ENCODE measurements around the gene CCDC174.

CCDC174 gene

GRCh38 chr3:14657579-14657978 is 6.0 kb downstream of the CCDC174 start:
- DNase-seq = no peak

DNA sequence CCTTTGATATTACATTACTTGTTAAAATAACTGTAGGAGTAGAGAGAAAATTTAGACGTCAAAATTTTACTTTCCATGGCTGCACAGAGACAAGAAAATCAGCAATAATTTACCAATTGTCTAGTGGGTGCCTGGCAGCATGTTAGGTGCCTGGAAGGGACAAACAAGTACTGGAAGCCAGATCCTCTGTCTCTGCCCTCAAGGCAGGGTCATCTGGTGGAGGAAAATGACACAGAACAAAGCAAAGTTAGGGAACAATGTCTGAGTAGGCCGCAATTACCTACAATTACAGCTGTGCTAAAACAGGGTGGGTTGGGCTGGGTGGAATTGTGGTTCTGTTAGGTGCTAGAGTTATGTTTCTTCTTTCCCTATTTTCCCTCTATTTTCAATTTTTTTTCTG is 7.4 kb downstream of the CCDC174 start:
- no peak for DNase-seq

GRCh38 chr3:14660942-14661341 is 9.4 kb downstream of the CCDC174 start:
- no peak for DNase-seq

- no peak for DNase-seq
Observed at GRCh38 chr3:14663396-14664135, 12.0 kb downstream of the CCDC174 start.

DNA sequence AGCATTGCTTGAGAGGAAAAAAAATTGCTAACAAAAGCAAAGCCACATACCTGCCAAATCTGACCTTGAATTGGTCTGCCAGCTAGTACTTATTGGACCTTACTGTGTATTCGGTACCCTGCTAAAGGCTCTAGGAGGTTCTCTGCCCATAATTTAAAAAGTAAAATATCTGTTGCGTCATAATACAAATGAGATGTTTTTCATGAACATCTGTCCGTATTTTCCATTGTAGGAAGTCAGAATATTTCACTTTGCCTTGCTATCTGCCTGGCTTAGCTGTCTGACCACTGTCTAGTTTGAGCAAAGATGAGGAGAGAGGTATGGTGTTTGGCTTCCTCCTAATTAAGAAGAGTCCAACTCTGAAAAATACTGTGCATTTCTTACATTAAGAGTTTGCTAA is 12.6 kb downstream of the CCDC174 start:
- no peak for DNase-seq

DNA sequence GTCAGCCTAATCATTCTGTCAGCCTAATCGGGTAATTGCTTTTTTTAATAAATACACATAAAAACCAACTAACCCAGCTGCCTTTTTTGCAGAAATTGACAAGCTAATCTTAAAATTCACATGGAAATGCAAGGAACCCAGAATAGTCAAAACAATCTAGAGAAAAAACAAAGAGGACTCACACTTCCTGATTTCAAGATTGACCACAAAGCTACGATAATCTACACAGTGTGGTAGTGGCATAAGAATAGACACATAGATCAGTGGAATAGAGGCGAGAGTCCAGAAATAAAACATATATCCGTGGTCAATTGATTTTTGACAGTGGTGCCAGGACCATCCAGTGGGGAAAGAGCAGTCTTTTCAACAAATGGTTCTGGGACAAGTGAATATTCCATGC is 21.0 kb downstream of the CCDC174 start:
- DNase-seq = no peak

DNA sequence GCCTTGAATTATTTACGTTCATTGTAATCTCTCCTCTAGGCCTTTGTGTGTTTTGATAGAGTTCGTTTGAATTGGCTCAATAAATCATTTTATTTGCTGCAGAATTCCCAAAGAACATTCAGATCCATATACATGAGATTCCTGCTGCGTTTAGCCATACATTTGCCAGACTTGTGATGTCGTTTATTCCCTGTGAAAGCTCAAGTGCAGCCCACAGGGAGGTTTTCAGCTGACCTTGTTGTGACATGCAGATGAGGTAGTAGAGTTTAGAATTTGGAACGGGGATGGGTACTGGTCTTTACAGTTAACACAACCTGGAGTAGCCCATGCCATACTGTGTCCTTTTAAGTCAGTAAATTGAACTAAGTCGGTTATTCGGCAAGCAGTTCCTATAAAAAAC is 23.3 kb downstream of the CCDC174 start, which contains the start of gene C3orf20:
Gene C3orf20 (plus strand): TSS at position 301 of the 400 bp plus-strand sequence. CDS start 7,573 bp downstream, outside the sequence.
- DNase-seq = no peak

DNA sequence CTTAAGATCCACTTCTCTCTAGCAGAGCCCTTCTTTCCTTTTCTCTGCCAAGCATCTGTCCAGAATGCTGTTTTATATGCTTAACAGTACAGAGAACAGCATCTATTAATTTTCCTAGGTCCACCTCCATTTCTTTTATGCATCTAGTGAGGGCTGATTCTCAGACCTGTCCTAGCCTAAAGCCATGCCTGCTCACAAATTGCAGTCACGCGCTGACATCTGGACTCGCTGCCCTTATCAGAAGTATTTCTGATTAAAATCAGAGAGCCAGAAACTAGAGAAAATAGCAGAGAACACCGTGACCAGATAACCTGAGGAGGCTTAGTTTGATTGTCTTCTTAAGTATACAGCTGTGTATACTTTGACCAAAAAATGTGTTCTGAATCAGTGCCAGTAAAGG is 25.3 kb downstream of the CCDC174 start:
- DNase-seq = no peak

DNA sequence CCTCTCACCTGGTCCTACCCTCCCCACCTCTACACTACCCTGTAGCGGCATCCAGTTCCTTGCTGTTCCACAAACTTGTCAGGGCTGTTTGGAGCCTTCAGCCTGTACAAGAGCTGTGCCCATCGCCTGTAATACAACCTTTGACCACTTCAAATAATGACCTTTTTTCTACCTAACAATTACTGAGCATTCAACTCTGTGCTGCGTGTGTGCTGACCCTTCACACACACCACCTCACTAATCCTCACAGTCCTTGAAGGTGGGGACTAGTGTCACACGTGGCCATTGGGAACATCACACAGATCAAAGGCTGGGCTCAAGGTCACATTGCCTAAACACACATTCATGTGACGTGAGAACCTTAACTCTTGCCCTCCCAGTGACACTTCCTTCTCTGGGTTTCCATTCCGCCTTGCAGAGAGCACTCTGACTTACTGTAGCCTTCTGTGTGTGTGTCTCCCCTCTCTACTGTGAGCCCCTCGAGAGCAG is 26.5 kb downstream of the CCDC174 start:
- no peak for DNase-seq

DNA sequence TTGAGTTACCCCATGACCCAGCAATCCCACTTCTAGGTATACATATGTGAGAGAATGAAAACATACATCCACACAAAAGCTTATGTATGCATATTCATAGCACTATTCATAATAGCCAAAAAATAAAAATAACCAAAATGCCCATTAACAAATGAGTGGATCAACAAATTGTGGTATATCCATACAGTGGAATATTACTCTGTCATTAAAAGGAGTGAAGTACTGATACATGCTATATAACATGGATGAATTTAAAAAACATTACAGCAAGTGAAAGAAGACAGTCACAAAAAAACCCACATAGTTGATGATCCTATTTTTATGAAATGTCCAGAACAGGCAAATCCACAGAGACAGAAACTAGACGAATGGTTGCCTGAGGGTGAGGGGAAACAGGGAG is 28.6 kb downstream of the CCDC174 start:
- DNase-seq = no peak

DNA sequence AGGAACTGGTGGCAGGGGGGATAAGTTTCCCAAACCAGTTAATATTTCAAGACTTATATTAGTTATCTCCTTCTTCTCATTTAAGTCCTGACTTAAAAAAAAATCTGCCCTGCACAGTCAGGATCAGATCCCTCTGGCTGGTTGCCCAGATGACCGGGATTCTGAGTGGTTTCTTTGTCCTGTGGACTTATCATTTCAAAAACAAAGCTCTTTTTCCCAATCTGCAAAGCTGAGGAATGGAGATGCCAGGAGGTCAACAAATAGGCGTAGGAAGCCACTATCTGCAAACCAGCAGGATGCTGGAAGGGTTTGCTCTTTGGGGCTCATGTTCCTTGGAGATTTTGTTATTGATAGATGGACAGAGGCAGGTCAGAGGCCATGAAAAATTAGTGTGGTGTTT is 29.2 kb downstream of the CCDC174 start:
- no peak for DNase-seq

- DNase-seq = no peak
Observed at GRCh38 chr3:14684447-14684846, 32.9 kb downstream of the CCDC174 start.

- no peak for DNase-seq
Observed at GRCh38 chr3:14685179-14685578, 33.6 kb downstream of the CCDC174 start.

DNA sequence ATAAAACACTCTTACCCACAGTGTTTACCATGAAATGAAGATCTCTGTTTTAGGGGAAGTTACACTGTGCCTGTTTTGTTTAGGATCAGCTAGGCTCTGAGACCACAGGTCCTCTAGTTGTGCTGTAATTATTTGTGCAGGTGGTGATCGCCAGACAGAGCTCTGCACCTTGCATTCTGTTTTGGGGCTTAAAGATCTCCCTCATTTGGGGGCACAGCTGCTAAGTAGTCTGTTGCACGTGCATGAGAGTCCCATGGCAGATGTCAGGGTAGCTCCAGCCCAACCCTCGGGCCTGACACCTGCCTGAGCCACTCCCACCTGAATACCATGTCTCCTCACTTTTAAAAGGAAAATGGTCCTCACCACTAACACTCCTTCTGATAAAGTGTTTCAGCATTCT is 35.8 kb downstream of the CCDC174 start:
- DNase-seq = no peak

GRCh38 chr3:14688525-14688924 is 37.0 kb downstream of the CCDC174 start:
- no peak for DNase-seq

GRCh38 chr3:14689247-14689980 is 37.9 kb downstream of the CCDC174 start:
- DNase-seq = no peak

GRCh38 chr3:14691239-14691638 is 39.7 kb downstream of the CCDC174 start:
- no peak for DNase-seq

DNA sequence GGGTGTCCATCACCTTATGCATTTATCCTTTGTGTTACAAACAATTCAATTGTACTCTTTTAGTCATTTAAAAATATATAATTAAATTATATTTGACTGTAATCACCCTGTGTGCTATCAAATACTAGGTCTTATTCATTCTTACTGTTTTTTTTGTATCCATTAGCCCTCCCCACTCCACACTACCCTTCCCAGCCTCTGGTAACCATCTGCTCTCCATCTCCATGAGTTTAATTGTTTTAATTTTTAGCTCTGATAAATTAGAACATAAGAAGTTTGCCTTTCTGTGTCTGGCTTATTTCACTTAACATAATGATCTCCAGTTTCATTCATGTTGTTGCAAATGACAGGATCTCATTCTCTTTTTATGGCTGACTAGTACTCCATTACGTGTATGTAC is 40.2 kb downstream of the CCDC174 start:
- DNase-seq = no peak

GRCh38 chr3:14698601-14699244 is 47.2 kb downstream of the CCDC174 start:
- DNase-seq = no peak

DNA sequence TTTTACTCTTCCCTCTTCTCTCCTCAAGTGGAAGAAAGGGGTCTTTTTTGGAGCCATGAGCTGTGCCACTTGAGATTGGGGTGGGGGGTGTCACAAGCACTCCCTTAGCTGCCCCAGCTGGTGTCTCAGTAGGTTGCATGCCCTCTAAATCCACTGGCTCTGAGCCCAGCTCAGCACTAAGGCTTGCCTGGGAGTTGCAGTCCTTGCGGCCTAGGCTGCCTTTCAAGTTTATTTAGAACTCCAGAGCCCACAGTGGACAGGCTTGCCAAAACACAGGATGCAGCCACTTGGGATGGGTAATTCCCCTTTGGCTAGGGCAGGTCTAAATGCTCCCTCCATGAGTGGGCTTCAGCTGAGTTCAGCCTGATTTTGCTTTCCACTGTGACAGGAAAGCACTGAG is 48.1 kb downstream of the CCDC174 start:
- no peak for DNase-seq

GRCh38 chr3:14700891-14701290 is 49.3 kb downstream of the CCDC174 start:
- DNase-seq = no peak

DNA sequence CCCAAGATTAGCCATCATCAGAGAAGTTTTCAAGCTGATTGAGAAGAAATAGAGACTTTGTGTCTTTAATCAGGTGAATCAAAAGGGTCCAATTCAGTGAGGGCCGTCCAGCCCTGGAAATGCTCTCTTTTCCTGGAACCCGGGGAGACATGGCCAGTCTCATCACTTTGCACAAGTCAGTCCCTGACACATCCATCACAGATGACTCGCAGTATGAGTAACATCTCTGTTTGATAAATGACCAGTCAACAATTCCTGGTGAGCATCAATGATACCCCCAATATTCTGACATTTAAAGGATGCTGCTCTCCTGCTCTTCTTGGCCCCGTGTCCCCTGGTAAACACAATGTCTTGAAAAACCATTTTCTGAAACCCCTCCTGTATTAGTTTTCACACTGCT is 50.1 kb downstream of the CCDC174 start:
- no peak for DNase-seq

DNA sequence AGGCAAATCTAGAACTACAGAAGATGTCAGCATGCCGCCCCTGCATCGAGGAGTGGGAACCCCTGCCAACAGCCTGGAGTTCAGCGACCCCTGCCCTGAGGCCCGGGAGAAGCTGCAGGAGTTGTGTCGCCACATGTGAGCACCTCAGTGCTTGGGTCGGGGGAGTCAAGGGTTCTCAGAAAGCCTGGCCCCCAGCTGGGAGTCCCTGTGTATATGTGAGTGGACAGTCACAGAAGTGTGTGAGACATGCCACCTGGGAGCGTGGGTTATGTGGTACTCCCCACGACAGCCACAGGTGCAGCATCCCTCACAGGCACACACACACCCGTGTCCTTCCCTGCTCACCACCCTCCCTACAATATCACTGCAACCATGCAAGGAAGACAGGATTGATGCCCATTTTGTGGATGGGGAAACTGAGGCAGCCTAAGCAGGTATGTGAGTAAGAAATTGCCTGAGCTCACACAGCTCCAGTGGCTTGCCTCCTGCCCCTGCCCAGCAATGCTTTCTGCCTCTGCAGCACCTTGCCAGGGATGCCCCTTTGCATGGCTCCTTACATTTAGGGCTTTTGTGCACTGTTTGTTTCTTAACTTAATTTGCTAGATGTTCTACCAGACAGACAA is 51.7 kb downstream of the CCDC174 start:
- DNase-seq = no peak

All from activated T-cell treated with anti-CD3 and anti-CD28 coated beads for 4 hours (primary cell).